A673 (cell line): ENCODE data around the gene TAOK2.

Source experiments
- EZH2 ChIP-seq: fragments of 200-600 bp; sonication (generic); IDR thresholded peaks from 2 replicates; pipeline ENCODE4 v1.6.1; 2017; ENCODE audit warnings: borderline replicate concordance, low read depth, mild to moderate bottlenecking, mixed read lengths, antibody characterized with exemption, low read length; ENCODE audit not compliant: poor library complexity, severe bottlenecking
- TF ChIP-seq, protein P1 (sequence below): fragments of 300-800, 200-600 bp; sonication (generic); conservative IDR thresholded peaks from 2 replicates; pipeline ENCODE4 v1.5.1; 2017; ENCODE audit warnings: low read depth, mild to moderate bottlenecking, antibody characterized with exemption, low read length, moderate library complexity, mixed read lengths

DNA sequence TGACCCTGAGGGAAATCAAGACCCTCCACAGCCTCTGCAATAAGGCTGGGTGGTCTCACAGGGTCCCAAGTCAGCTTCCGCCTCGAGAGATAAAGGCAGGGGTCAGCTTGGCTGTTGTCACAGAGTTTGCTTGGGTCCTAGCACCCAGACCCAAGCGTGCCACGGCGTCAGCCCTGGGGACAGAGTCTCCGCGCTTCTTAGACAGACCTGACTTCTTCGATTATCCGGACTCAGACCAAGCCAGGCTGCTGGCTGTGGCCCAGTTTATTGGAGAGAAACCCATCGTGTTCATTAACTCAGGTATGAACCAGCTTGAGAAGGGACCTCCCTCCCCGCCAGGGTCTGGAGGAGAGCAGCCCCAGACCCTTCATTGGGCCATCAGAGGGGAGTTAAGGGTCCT is 49.9 kb downstream of the TAOK2 start:
- no peak for TF ChIP-seq EZH2
- TF ChIP-seq, protein P1, sequence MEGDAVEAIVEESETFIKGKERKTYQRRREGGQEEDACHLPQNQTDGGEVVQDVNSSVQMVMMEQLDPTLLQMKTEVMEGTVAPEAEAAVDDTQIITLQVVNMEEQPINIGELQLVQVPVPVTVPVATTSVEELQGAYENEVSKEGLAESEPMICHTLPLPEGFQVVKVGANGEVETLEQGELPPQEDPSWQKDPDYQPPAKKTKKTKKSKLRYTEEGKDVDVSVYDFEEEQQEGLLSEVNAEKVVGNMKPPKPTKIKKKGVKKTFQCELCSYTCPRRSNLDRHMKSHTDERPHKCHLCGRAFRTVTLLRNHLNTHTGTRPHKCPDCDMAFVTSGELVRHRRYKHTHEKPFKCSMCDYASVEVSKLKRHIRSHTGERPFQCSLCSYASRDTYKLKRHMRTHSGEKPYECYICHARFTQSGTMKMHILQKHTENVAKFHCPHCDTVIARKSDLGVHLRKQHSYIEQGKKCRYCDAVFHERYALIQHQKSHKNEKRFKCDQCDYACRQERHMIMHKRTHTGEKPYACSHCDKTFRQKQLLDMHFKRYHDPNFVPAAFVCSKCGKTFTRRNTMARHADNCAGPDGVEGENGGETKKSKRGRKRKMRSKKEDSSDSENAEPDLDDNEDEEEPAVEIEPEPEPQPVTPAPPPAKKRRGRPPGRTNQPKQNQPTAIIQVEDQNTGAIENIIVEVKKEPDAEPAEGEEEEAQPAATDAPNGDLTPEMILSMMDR: no peak
